ENCODE measurements around the gene CPEB2.

GRCh38 chr4:14994242-14994641 lies 8.0 kb upstream of the CPEB2 start:
- no peak for TF ChIP-seq CTCF (IDR thresholded peaks at IDR 0.05 in 4 of 5, conservative IDR thresholded peaks at IDR 0.05 in 1 of 5)
- no peak for TF ChIP-seq POLR2A (IDR thresholded peaks at IDR 0.05)
